ENCODE measurements around the gene ABR.

Gene ABR

GRCh38 chr17:1043601-1044251 lies 136.1 kb downstream of the ABR start:
- no peak for DNase-seq

- DNase-seq, result no peak
These were observed 137.3 kb downstream of the ABR start for GRCh38 chr17:1042486-1042885.

GRCh38 chr17:1041746-1042145 lies 138.0 kb downstream of the ABR start:
- no peak for DNase-seq

GRCh38 chr17:1040216-1040600 lies 139.6 kb downstream of the ABR start:
- no peak for DNase-seq

- no peak for DNase-seq
These were observed 140.1 kb downstream of the ABR start for GRCh38 chr17:1039511-1040215.

GRCh38 chr17:1039123-1039507 lies 140.7 kb downstream of the ABR start:
- no peak for DNase-seq

DNA sequence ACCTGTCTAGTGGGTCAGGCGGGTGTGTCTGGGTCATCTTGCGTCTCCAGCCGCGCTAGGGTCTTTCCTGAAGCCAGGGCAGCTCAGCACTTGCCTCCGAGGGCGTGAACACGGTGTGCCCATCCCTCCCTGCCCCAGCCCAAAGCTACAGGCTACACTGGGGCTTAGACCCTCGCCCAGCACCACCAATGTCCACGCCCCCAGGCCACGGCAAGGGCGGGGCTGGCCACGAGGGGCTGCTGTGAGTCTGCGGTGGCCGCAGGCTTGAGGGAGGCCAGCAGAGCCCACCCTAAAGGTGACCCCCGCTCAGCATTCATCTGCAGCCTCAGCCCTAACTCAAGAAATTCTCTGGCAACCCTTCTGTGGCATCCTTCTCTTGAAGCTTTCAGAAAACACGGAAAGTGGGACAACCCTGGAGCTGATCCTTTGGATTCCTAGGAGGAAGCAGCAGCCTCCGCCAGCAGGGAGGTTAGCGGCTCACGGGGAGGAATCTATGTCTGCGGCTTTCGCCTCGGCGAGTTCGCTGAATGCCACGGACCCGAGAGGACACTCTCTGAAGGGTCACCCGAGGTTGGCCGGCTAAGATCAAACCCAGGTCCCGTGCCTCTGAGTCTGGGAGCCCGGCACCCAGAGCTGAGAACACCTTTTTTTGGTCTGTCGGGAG lies 141.2 kb downstream of the ABR start:
- DNase-seq, result no peak

- DNase-seq, result no peak
These were observed 142.4 kb downstream of the ABR start for GRCh38 chr17:1037238-1037879.

GRCh38 chr17:1036845-1037237 lies 142.9 kb downstream of the ABR start:
- DNase-seq, result no peak

GRCh38 chr17:1036171-1036844 lies 143.5 kb downstream of the ABR start:
- DNase-seq, result no peak

GRCh38 chr17:1035546-1036170 lies 144.1 kb downstream of the ABR start:
- peak; percentile 2 for DNase-seq

DNA sequence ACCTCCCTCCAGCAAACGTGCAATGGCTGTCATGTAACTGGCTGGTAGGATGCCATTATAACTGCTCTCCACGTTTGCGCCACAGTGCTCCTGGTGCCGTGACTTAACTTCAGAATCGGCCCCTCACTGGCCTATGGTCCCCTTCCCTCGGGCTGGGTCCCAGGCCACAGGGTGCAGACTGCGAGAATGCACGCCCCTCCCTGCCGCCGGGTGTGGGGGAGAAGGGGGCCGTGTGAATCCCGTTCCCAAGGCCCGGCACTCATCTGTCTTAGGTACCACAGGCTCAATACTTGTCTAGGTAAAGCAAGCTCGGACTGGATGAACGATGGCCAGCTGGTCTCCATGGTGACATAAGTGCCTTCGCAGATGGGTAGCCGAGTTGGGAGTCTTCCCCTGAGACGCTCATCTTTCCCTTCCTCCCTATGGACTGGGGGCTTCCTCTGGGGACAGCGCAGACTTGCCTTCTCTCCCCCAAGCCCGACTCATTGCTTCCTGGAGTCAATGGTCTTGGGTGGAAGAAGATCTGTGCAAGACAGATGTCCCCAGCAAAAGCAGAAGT lies 145.1 kb downstream of the ABR start:
- no peak for DNase-seq

GRCh38 chr17:1033503-1033902 lies 146.3 kb downstream of the ABR start:
- DNase-seq, result no peak

DNA sequence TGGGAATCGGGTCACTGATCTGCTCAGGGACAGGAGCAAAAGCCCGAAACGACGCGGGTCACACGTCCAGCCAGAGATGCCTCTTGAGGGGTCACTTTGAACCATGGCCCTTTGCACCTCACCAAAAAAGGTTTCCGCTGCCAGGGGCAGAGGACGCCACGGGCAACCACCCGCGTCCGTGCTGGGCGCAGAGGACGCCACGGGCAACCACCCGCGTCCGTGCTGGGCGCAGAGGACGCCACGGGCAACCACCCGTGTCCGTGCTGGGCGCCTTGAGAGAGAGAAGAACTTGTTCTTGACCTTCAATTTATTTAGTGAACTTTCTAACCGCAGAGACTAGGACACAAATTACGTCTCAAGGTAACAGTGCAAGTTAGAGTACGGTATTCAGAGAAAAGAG lies 147.4 kb downstream of the ABR start:
- DNase-seq, result no peak

DNA sequence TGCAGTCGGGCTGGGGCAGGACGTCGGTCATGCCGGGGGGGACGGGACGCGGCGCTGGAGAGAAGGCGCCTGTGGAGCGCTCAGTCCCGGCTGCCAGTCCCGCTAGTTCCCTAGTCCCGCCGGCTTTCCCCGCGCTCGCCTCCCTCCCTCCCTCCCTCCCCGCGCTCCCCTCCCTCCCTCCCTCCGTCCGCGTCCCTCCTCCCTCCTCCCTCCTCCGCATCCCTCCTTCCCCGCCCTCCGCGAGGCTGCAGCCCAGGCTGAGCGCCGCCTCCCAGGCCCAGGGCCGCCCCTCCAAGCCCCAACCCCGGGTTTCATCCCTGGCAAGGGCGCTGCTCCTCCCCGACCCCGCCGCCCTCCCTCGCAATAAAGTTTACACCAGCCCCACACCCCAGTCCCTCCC lies 148.1 kb downstream of the ABR start:
- no peak for DNase-seq

DNA sequence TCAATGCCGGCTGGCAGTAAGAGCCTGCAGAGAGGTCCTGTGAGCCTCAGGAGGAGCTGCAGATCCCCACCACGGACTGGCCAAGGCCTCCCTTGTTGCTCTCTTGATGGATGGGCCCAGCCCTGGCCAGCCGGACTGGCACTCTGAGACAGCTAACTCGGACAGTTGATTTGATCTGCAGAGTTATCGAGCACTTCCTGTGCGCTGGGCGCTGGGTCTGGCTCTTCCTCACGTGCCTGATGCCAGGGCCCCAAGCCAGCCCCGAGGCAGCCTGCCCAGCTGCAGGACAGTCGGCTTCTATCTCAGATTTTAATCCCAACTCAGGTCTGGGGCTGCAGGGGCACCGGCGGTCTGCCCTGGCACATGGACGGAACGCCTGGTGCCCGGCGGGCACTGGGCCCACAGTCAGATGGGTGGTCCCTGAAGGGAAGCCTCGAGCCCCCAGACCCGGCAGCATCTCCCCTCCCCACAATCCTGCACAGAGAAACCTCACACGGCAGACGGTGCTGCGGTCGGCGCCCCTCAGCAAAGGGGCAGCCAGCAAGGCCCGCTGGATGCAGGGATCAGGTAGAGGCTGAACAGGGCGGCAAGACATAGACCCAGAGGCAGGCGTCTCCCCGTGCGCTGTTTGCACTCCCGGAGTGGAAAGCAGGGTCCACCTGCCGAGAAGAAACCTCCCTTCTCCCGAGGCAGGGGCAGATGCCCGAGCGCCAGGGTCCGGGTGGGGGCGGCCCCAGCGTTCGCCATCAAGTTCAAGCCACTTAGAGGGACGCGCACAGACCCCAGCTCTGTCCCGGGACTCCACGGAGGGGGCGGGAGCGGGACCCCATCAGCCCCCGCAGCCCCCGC lies 148.9 kb downstream of the ABR start:
- no peak for DNase-seq

DNA sequence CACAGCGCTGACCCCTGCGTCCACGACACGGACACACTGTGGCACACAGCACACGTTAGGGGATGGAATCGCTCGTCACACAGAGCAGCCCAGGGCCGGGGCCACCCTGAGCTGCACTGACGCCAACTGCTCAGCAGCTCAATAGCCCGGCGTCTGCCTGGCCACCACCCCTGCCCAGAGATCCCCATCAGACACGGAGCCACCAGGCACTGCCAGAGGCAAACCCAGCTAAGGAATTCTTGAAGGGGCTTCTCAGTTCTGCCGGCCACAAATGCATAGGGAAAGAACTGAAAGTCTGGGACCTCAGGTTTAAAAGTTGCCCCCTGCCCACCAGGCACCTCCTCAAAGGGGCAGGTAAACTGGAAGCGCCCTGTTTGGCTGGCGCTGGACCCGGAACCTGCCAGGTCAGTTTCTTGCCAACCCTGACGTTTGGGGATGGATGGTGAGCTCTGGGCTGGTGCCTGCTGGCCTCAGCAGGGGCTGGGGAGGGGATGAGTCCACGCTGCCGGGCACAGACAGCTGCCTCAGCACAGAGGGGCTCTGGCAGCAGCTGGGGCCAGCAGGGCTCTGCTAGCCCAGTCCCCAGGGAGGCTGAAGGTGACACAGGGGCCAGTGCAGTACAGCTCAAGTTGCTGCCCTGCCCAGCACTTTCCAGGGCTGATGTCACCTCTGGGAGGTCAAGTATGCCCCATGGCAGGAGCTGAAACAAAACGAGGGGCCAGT lies 149.7 kb downstream of the ABR start:
- DNase-seq, result no peak

DNA sequence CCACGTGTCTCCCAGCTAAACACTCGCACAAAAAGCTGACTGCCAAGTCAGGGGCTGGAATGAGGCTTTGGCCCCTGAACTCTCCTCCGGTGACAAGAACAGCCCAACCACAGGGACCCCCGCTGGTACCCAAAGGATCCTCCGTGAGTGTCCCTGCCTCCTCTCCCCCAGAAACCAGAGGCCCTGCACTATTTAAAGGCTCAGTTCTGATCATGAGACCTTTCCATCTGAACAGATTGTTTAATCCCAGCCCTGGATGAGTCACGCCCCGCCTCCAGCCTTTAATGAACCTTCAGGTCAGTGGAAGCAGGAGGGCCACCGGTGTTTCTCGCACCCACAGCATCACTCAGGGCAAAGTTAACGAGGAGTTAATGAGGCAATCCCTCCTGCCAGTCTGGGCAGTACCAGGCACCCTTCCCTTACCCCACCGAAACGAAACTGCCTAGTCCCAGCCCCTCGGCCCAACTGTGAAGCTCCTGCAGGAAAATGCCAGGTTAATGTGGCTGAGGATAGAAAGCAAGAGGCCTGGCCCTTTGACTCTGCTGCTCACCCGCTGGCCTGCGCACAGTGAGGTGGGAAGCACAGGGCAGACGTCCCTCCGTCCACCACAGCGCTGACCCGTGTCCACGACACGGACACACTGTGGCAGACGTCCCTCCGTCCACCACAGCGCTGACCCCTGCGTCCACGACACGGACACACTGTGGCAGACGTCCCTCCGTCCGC lies 150.4 kb downstream of the ABR start:
- DNase-seq, result no peak

DNA sequence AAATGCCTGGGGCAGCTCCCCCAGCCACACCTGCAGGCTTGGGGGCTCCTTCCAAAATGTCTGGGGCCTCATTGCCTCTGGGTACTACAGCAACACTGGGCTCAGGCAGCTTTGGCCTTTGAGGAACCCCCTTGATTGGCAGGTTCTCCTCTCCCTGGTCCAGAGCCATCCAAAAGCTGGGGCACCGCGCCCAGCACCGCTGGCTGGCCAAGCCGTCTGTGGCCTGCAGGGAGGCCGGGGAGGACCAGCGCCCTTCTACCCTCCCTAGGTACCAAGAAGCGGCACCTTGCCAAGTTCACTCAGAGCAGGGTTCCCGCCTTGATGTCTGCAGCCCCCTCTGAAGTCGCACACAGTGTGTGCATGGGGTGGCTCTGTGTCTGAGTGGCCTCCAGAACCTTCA lies 152.7 kb downstream of the ABR start:
- DNase-seq, result no peak

DNA sequence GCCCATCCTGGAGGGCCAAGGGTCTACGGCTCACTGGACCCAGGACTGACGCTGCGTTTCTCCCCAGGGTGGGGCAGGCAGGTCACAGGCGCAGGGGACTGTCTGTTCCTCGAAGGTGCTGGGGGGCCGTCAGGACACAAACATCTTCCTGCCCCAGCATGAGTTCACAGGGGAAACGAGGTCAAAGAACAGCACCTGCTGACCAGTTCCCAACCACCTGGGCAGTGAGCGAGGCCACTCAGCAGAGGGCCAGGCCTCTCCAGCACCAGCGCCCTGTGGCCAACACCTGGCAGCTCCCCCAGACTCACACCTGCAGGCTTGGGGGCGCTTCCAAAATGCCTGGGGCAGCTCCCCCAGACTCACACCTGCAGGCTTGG lies 153.2 kb downstream of the ABR start:
- no peak for DNase-seq
